ENCODE data around the gene PLXNA4.

The PLXNA4 gene

DNA sequence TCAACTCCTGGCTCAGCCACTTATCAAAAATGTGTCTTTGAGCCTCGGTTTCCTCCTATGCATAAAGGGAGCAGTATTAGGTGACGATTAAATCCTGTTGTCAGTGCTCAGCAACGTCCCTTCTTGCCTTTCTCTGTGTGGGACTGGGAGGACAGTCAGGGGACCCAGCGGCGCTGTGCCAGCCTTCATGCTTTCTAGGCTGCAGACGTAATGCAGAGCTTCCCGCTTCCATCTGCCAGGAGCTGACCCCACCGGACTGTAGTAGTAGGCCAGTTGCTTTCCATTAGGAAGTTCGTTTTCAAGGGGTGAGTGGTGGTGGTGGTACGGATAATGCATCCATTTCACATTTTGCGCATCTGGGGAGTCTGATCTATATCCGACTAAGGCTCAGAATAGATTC is 321.8 kb downstream of the PLXNA4 start:
- no peak overlapping the region for H3K4me2 ChIP-seq (ENCODE audit: low read length)
- H3K4me1 ChIP-seq (ENCODE audit: insufficient read depth, low read length, severe bottlenecking), result no peaks in the 10 kb centered on the region
- H3K9ac ChIP-seq (ENCODE audit: low read length), result no peak overlapping the region
- no peak overlapping the region for H3K27ac ChIP-seq (ENCODE audit: low read depth, low read length, poor library complexity, severe bottlenecking)
- H3K79me2 ChIP-seq (ENCODE audit: insufficient read depth, low read length), result no peaks in the 10 kb centered on the region
- H3K27me3 ChIP-seq (ENCODE audit: insufficient read depth, low read length), result 0 out of 2 replicates have a peak, but pooled peaks cover 3% of the 10 kb centered on the region
- H3K9me3 ChIP-seq (ENCODE audit: low read length), result no peaks in the 10 kb centered on the region
- TF ChIP-seq, protein P1, sequence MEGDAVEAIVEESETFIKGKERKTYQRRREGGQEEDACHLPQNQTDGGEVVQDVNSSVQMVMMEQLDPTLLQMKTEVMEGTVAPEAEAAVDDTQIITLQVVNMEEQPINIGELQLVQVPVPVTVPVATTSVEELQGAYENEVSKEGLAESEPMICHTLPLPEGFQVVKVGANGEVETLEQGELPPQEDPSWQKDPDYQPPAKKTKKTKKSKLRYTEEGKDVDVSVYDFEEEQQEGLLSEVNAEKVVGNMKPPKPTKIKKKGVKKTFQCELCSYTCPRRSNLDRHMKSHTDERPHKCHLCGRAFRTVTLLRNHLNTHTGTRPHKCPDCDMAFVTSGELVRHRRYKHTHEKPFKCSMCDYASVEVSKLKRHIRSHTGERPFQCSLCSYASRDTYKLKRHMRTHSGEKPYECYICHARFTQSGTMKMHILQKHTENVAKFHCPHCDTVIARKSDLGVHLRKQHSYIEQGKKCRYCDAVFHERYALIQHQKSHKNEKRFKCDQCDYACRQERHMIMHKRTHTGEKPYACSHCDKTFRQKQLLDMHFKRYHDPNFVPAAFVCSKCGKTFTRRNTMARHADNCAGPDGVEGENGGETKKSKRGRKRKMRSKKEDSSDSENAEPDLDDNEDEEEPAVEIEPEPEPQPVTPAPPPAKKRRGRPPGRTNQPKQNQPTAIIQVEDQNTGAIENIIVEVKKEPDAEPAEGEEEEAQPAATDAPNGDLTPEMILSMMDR (IDR thresholded peaks at IDR 0.05; ENCODE audit: low read length), result no peak
- TF ChIP-seq EZH2 (IDR thresholded peaks at IDR 0.05; ENCODE audit: borderline replicate concordance, low read length), result no peak
- H3F3A ChIP-seq (ENCODE audit: insufficient read depth, low read length), result no peaks in the 10 kb centered on the region
- H3K4me3 ChIP-seq (ENCODE audit: low read depth, low read length, poor library complexity, severe bottlenecking), result no peak overlapping the region
- H4K20me1 ChIP-seq (ENCODE audit: insufficient read depth, low read length), result no peaks in the 10 kb centered on the region
- no peaks in the 10 kb centered on the region for H3K9me2 ChIP-seq (ENCODE audit: low read depth, low read length)
- H3K36me3 ChIP-seq (ENCODE audit: insufficient read depth, low read length), result no peaks in the 10 kb centered on the region
- no peak overlapping the region for H2AFZ ChIP-seq (ENCODE audit: low read length)

DNA sequence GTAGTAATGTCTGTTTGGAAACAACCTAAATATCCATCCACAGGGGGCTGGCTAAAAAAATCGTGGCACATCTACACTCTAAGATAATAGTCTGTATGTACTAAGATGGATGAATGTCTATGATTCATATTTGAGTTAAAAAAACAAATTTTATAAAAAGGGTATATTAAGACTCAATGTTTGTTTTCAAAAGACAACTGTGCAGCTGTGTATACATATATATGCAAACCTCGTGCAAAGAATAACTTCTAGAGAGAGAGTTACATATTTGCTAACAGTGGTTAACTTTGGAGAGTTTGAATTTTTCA is 323.5 kb downstream of the PLXNA4 start:
- TF ChIP-seq EZH2 (IDR thresholded peaks at IDR 0.05; ENCODE audit: borderline replicate concordance, low read length), result no peak
- TF ChIP-seq, protein P1 (IDR thresholded peaks at IDR 0.05; ENCODE audit: low read length), result no peak
- peaks cover 3% of the 10 kb centered on the region; the same call in 1 of the 2 replicates for H3K27me3 ChIP-seq (ENCODE audit: insufficient read depth, low read length)
- no peaks in the 10 kb centered on the region for H3K36me3 ChIP-seq (ENCODE audit: insufficient read depth, low read length)
- H3K79me2 ChIP-seq (ENCODE audit: insufficient read depth, low read length), result no peaks in the 10 kb centered on the region
- no peaks in the 10 kb centered on the region for H3F3A ChIP-seq (ENCODE audit: insufficient read depth, low read length)
- H3K27ac ChIP-seq (ENCODE audit: low read depth, low read length, poor library complexity, severe bottlenecking), result no peak overlapping the region
- H3K4me3 ChIP-seq (ENCODE audit: low read depth, low read length, poor library complexity, severe bottlenecking), result no peak overlapping the region
- no peaks in the 10 kb centered on the region for H3K9me2 ChIP-seq (ENCODE audit: low read depth, low read length)
- H3K4me2 ChIP-seq (ENCODE audit: low read length), result no peak overlapping the region
- H3K9ac ChIP-seq (ENCODE audit: low read length), result no peak overlapping the region
- no peaks in the 10 kb centered on the region for H4K20me1 ChIP-seq (ENCODE audit: insufficient read depth, low read length)
- H3K9me3 ChIP-seq (ENCODE audit: low read length), result no peaks in the 10 kb centered on the region
- no peak overlapping the region for H2AFZ ChIP-seq (ENCODE audit: low read length)
- no peaks in the 10 kb centered on the region for H3K4me1 ChIP-seq (ENCODE audit: insufficient read depth, low read length, severe bottlenecking)

DNA sequence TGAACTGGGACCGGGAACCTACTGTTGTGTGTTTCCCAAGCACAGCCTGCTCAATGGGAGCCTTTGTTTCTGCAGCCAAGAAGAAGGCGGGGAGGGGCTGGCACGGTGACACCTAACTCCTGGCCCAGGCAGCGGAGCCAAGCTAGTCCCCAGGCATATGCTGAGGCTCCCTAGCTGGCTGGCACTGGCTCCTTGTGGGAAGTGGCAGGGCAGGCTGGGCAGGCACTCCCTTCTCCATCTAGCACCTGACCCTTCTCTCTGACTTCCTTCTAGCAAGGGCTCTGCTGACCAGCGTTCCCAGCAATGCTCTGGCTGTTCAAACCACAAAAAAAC is 325.0 kb downstream of the PLXNA4 start:
- Histone ChIP-seq H4K20me1 (ENCODE audit: insufficient read depth, low read length) (no peaks in the 10 kb centered on the region), H3F3A (ENCODE audit: insufficient read depth, low read length) (no peaks in the 10 kb centered on the region), H3K4me2 (ENCODE audit: low read length) (no peak overlapping the region), H3K9me2 (ENCODE audit: low read depth, low read length) (no peaks in the 10 kb centered on the region), H3K4me3 (ENCODE audit: low read depth, low read length, poor library complexity, severe bottlenecking) (no peak overlapping the region), H3K9me3 (ENCODE audit: low read length) (no peaks in the 10 kb centered on the region), H3K36me3 (ENCODE audit: insufficient read depth, low read length) (no peaks in the 10 kb centered on the region), H3K27me3 (ENCODE audit: insufficient read depth, low read length) (peaks cover 3% of the 10 kb centered on the region; the same call in 1 of the 2 replicates), H3K4me1 (ENCODE audit: insufficient read depth, low read length, severe bottlenecking) (no peaks in the 10 kb centered on the region), H2AFZ (ENCODE audit: low read length) (no peak overlapping the region), H3K27ac (ENCODE audit: low read depth, low read length, poor library complexity, severe bottlenecking) (no peak overlapping the region), H3K79me2 (ENCODE audit: insufficient read depth, low read length) (no peaks in the 10 kb centered on the region), H3K9ac (ENCODE audit: low read length) (no peak overlapping the region)
- TF ChIP-seq EZH2 (IDR thresholded peaks at IDR 0.05; ENCODE audit: borderline replicate concordance, low read length), result no peak
- TF ChIP-seq, protein P1 (IDR thresholded peaks at IDR 0.05; ENCODE audit: low read length), result no peak
